ENCODE measurements around the gene NXNL2.

The NXNL2 gene

DNA sequence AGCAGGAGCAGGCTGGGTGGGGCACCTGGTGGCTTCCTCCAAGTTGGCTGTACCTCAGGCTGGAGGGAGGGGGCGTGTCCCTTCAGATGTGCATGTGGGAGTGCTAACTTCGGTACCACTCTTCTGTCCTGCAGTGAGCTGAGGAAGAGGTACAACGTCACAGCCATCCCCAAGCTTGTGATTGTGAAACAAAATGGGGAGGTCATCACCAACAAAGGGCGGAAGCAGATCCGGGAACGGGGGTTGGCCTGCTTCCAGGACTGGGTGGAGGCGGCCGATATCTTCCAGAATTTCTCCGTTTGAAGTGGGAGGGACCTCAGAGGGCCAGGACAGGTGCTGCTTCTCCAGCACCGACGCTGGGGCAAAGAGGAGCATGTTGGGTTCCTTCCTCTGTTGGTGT is 9.3 kb downstream of the NXNL2 start:
- no peak overlapping the region for H3K4me3 Mint-ChIP-seq
- peaks cover 2% of the 10 kb centered on the region for H3K9me3 Mint-ChIP-seq
- no peak overlapping the region for H3K27ac Mint-ChIP-seq
- H3K27me3 Mint-ChIP-seq, result peaks cover 30% of the 10 kb centered on the region
- H3K36me3 Mint-ChIP-seq, result no peaks in the 10 kb centered on the region
- ATAC-seq, result no peak
- no peaks in the 10 kb centered on the region for H3K4me1 Mint-ChIP-seq

GRCh38 chr9:88551546-88552137 is 16.7 kb downstream of the NXNL2 start:
- H3K9me3 Mint-ChIP-seq, result peaks cover 10% of the 10 kb centered on the region
- H3K4me1 Mint-ChIP-seq, result no peaks in the 10 kb centered on the region
- no peak for ATAC-seq
- H3K4me3 Mint-ChIP-seq, result no peak overlapping the region
- no peak overlapping the region for H3K27ac Mint-ChIP-seq
- no peaks in the 10 kb centered on the region for H3K27me3 Mint-ChIP-seq
- H3K36me3 Mint-ChIP-seq, result no peaks in the 10 kb centered on the region

- H3K27ac Mint-ChIP-seq, result no peak overlapping the region
- peaks cover 10% of the 10 kb centered on the region for H3K9me3 Mint-ChIP-seq
- no peaks in the 10 kb centered on the region for H3K27me3 Mint-ChIP-seq
- H3K36me3 Mint-ChIP-seq, result no peaks in the 10 kb centered on the region
- no peaks in the 10 kb centered on the region for H3K4me1 Mint-ChIP-seq
- no peak overlapping the region for H3K4me3 Mint-ChIP-seq
- ATAC-seq, result no peak
These were observed 18.4 kb downstream of the NXNL2 start for GRCh38 chr9:88553350-88553749.

- no peaks in the 10 kb centered on the region for H3K27me3 Mint-ChIP-seq
- H3K9me3 Mint-ChIP-seq, result no peaks in the 10 kb centered on the region
- ATAC-seq, result no peak
- no peak overlapping the region for H3K27ac Mint-ChIP-seq
- H3K4me1 Mint-ChIP-seq, result no peaks in the 10 kb centered on the region
- no peak overlapping the region for H3K4me3 Mint-ChIP-seq
- H3K36me3 Mint-ChIP-seq, result no peaks in the 10 kb centered on the region
These were observed 20.4 kb downstream of the NXNL2 start for GRCh38 chr9:88555268-88555980.

GRCh38 chr9:88559661-88560060 is 24.7 kb downstream of the NXNL2 start:
- no peaks in the 10 kb centered on the region for H3K27me3 Mint-ChIP-seq
- H3K27ac Mint-ChIP-seq, result no peak overlapping the region
- no peak for ATAC-seq

DNA sequence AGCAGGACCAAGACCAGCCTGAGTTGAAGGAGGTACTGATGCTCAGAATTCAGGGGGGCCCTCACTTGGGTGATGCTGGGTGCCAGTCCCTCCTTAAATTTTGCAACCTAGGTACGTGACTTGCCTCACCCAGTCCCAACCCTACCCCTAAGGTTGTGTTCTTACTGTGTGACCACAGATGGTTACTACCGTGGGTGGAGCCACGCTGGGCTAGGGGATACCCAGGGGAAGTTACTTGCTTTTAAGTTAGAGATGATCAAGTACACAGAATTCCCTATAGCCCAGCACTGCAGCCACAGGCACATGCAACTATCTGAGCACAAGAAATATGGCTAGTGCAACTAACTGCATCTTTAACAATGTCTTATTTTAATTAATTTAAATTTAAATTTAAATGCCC is 32.9 kb downstream of the NXNL2 start:
- Mint-ChIP-seq H3K4me3 (no peak overlapping the region), H3K27ac (no peak overlapping the region), H3K36me3 (no peaks in the 10 kb centered on the region), H3K9me3 (peaks cover 3% of the 10 kb centered on the region), H3K27me3 (peaks cover 10% of the 10 kb centered on the region), H3K4me1 (no peaks in the 10 kb centered on the region)
- ATAC-seq, result peak; percentile 74

More at GRCh38 chr9:88559661-88560060, 24.7 kb downstream of the NXNL2 start:
- Mint-ChIP-seq H3K9me3 (no peaks in the 10 kb centered on the region), H3K4me1 (no peaks in the 10 kb centered on the region), H3K4me3 (no peak overlapping the region), H3K36me3 (no peaks in the 10 kb centered on the region)

- H3K9me3 Mint-ChIP-seq, result peaks cover 3% of the 10 kb centered on the region
- peaks cover 30% of the 10 kb centered on the region for H3K27me3 Mint-ChIP-seq
- ATAC-seq, result no peak
- no peaks in the 10 kb centered on the region for H3K36me3 Mint-ChIP-seq
- H3K4me3 Mint-ChIP-seq, result no peak overlapping the region
- no peak overlapping the region for H3K27ac Mint-ChIP-seq
- H3K4me1 Mint-ChIP-seq, result no peaks in the 10 kb centered on the region
These were observed 36.4 kb downstream of the NXNL2 start for GRCh38 chr9:88571419-88571818.

GRCh38 chr9:88572684-88573083 is 37.7 kb downstream of the NXNL2 start:
- Mint-ChIP-seq H3K9me3 (no peaks in the 10 kb centered on the region), H3K4me3 (no peak overlapping the region), H3K27me3 (peaks cover 22% of the 10 kb centered on the region), H3K36me3 (no peaks in the 10 kb centered on the region), H3K4me1 (no peaks in the 10 kb centered on the region), H3K27ac (no peak overlapping the region)
- no peak for ATAC-seq

- Mint-ChIP-seq H3K27me3 (peaks cover 22% of the 10 kb centered on the region), H3K9me3 (no peaks in the 10 kb centered on the region), H3K4me1 (peaks cover 9% of the 10 kb centered on the region), H3K36me3 (no peaks in the 10 kb centered on the region), H3K27ac (no peak overlapping the region), H3K4me3 (no peak overlapping the region)
- no peak for ATAC-seq
These were observed 40.0 kb downstream of the NXNL2 start for GRCh38 chr9:88574953-88575352.

GRCh38 chr9:88577256-88578120 is 42.5 kb downstream of the NXNL2 start:
- no peaks in the 10 kb centered on the region for H3K9me3 Mint-ChIP-seq
- no peak overlapping the region for H3K27ac Mint-ChIP-seq
- peaks cover 22% of the 10 kb centered on the region for H3K27me3 Mint-ChIP-seq
- H3K4me1 Mint-ChIP-seq, result peaks cover 9% of the 10 kb centered on the region
- H3K4me3 Mint-ChIP-seq, result no peak overlapping the region
- no peak for ATAC-seq
- no peaks in the 10 kb centered on the region for H3K36me3 Mint-ChIP-seq

GRCh38 chr9:88578121-88579049 is 43.4 kb downstream of the NXNL2 start:
- peaks cover 18% of the 10 kb centered on the region for H3K27me3 Mint-ChIP-seq
- no peaks in the 10 kb centered on the region for H3K36me3 Mint-ChIP-seq
- peak; percentile 60 for ATAC-seq
- H3K4me3 Mint-ChIP-seq, result peak overlapping the region; percentile 54
- H3K9me3 Mint-ChIP-seq, result no peaks in the 10 kb centered on the region
- peaks cover 9% of the 10 kb centered on the region for H3K4me1 Mint-ChIP-seq
- H3K27ac Mint-ChIP-seq, result no peak overlapping the region

- no peaks in the 10 kb centered on the region for H3K36me3 Mint-ChIP-seq
- no peak overlapping the region for H3K27ac Mint-ChIP-seq
- no peak for ATAC-seq
- H3K27me3 Mint-ChIP-seq, result peaks cover 10% of the 10 kb centered on the region
- no peak overlapping the region for H3K4me3 Mint-ChIP-seq
- peaks cover 9% of the 10 kb centered on the region for H3K4me1 Mint-ChIP-seq
- no peaks in the 10 kb centered on the region for H3K9me3 Mint-ChIP-seq
These were observed 44.2 kb downstream of the NXNL2 start for GRCh38 chr9:88579050-88579715.

DNA sequence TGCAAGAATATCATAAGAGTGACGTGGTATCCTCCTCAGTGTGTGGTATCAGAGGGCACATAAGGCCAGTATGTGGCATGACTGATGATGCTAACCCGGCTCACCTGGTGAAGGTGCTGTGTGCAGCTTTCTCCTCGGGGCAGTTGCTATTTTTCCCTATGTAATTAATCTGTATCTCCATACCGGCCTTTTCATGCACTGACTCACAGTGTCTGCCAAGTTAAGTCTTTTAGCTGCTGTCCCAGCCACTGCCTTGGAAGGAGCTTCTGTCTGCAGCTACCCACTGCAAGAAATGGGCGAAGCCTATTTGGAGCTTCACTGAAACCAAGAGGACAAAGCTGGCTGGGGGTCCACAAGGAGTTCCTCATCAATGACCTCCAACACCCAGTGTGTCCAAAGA is 46.0 kb downstream of the NXNL2 start:
- peaks cover 9% of the 10 kb centered on the region for H3K4me1 Mint-ChIP-seq
- H3K27me3 Mint-ChIP-seq, result peaks cover under 1% of the 10 kb centered on the region
- no peak overlapping the region for H3K4me3 Mint-ChIP-seq
- H3K27ac Mint-ChIP-seq, result no peak overlapping the region
- no peaks in the 10 kb centered on the region for H3K9me3 Mint-ChIP-seq
- H3K36me3 Mint-ChIP-seq, result no peaks in the 10 kb centered on the region
- ATAC-seq, result no peak

- H3K4me1 Mint-ChIP-seq, result no peaks in the 10 kb centered on the region
- peaks cover 9% of the 10 kb centered on the region for H3K27me3 Mint-ChIP-seq
- H3K36me3 Mint-ChIP-seq, result peaks cover 5% of the 10 kb centered on the region
- no peak overlapping the region for H3K27ac Mint-ChIP-seq
- peaks cover 3% of the 10 kb centered on the region for H3K9me3 Mint-ChIP-seq
- no peak for ATAC-seq
- no peak overlapping the region for H3K4me3 Mint-ChIP-seq
These were observed 49.1 kb downstream of the NXNL2 start for GRCh38 chr9:88583901-88584596.

Measured in stimulated activated memory B cell treated with anti-CD40 and anti-IgM and Interleukin-4, amounts not matched to agents 10 μg/mL and 1 μg/mL and 100 μg/mL, for 72 hours (primary cell).